Choroid plexus epithelial cell (primary cell): ENCODE measurements around the gene SEPTIN1.
"Not testable (repeated sequence)": the region's sequence is repeated elsewhere in the genome, so short reads cannot be mapped to it uniquely, and the experiment has no call there.

Experiments used
- DNase-seq: peaks from one replicate; pipeline ENCODE4 v3.0.0-alpha.2; 2010; ENCODE audit warnings: low read depth
- H3K4me3 ChIP-seq: 2 replicates; pipeline ENCODE4 v1.5.1; 2011; ENCODE audit warnings: low read depth, mild to moderate bottlenecking, control low read depth, low read length, moderate library complexity
- CTCF ChIP-seq: conservative IDR thresholded peaks from 2 replicates; pipeline ENCODE4 v1.5.1; 2011; ENCODE audit warnings: low read depth, mild to moderate bottlenecking, control low read depth, inconsistent platforms, low read length, moderate library complexity

Gene SEPTIN1

GRCh38 chr16:30351001-30351441 lies 31.3 kb downstream of the SEPTIN1 start:
- no peak overlapping the region for H3K4me3 ChIP-seq
- DNase-seq = no peak
- no peak for TF ChIP-seq CTCF

GRCh38 chr16:30350134-30350871 lies 32.1 kb downstream of the SEPTIN1 start:
- TF ChIP-seq CTCF = no peak
- H3K4me3 ChIP-seq = no peak overlapping the region
- no peak for DNase-seq

- H3K4me3 ChIP-seq = no peak overlapping the region
- TF ChIP-seq CTCF = no peak
- no peak for DNase-seq
Observed at GRCh38 chr16:30349675-30350074, 32.7 kb downstream of the SEPTIN1 start.

GRCh38 chr16:30348929-30349328 lies 33.4 kb downstream of the SEPTIN1 start:
- H3K4me3 ChIP-seq = no peak overlapping the region
- no peak for TF ChIP-seq CTCF
- no peak for DNase-seq

GRCh38 chr16:30348113-30348512 lies 34.2 kb downstream of the SEPTIN1 start:
- no peak overlapping the region for H3K4me3 ChIP-seq
- DNase-seq = no peak
- no peak for TF ChIP-seq CTCF

GRCh38 chr16:30346286-30346685 lies 36.1 kb downstream of the SEPTIN1 start:
- TF ChIP-seq CTCF = no peak
- H3K4me3 ChIP-seq = no peak overlapping the region

DNA sequence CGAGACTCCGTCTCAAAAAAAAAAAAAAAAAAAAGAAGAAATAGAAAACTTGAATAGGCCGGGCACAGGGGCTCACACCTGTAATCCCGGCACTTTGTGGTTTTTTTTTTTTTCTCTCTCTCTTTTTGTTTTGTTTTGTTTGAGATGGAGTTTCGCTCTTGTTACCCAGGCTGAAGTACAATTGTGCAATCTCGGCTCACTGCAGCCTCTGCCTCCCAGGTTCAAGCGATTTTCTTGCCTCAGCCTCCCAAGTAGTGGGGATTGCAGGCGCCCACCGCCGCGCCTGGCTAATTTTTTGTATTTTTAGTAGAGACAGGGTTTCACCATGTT lies 38.9 kb downstream of the SEPTIN1 start:
- not testable (repeated sequence) for H3K4me3 ChIP-seq

More at GRCh38 chr16:30346286-30346685, 36.1 kb downstream of the SEPTIN1 start:
- no peak for DNase-seq

More for the DNA sequence above, 38.9 kb downstream of the SEPTIN1 start:
- DNase-seq = not testable (repeated sequence)
